MM.1S (cell line): ENCODE results near the gene NCS1.

Experiments
- DNase-seq: peaks from one replicate; pipeline ENCODE4 v3.0.0-alpha.2; 2015
- H2AFZ ChIP-seq: fragments of 300-600 bp; sonication (generic); 2 replicates; pipeline ENCODE4 v1.6.0; 2016; ENCODE audit warnings: antibody characterized with exemption, low read length
- H3F3A ChIP-seq: fragments of 300-600 bp; sonication (generic); 2 replicates; pipeline ENCODE4 v1.6.1; 2016; ENCODE audit warnings: mild to moderate bottlenecking, antibody characterized with exemption, low read length, moderate library complexity, mixed read lengths; ENCODE audit not compliant: insufficient read depth
- H3K27ac ChIP-seq: fragments of 300-600 bp; sonication (generic); 2 replicates; pipeline ENCODE4 v1.5.1; 2016; ENCODE audit warnings: mild to moderate bottlenecking, low read length
- H3K27me3 ChIP-seq: fragments of 300-600 bp; sonication (generic); replicated peaks from 2 replicates; pipeline ENCODE4 v1.6.0; 2016; ENCODE audit warnings: low read length; ENCODE audit not compliant: insufficient read depth
- H3K36me3 ChIP-seq: fragments of 300-600 bp; sonication (generic); replicated peaks from 2 replicates; pipeline ENCODE4 v1.6.1; 2016; ENCODE audit warnings: mild to moderate bottlenecking, low read length, mixed read lengths; ENCODE audit not compliant: insufficient read depth
- H3K4me1 ChIP-seq: fragments of 300-600 bp; sonication (generic); 2 replicates; pipeline ENCODE4 v1.6.1; 2016; ENCODE audit warnings: low read length, mixed read lengths
- H3K4me2 ChIP-seq: fragments of 300-600 bp; sonication (generic); 2 replicates; pipeline ENCODE4 v1.6.0; 2016; ENCODE audit warnings: low read depth, low read length
- H3K4me3 ChIP-seq: fragments of 300-600 bp; sonication (generic); 2 replicates; pipeline ENCODE4 v1.5.1; 2016; ENCODE audit warnings: low read length, mixed read lengths
- H3K79me2 ChIP-seq: fragments of 300-600 bp; sonication (generic); 2 replicates; pipeline ENCODE4 v1.6.1; 2016; ENCODE audit warnings: mixed run types, low read length, mixed read lengths
- H3K9ac ChIP-seq: fragments of 300-600 bp; sonication (generic); 2 replicates; pipeline ENCODE4 v1.6.1; 2016; ENCODE audit warnings: low read length, mixed read lengths
- H3K9me2 ChIP-seq: fragments of 300-600 bp; sonication (generic); replicated peaks from 2 replicates; pipeline ENCODE4 v1.6.1; 2016; ENCODE audit warnings: mild to moderate bottlenecking, low read length, mixed read lengths; ENCODE audit not compliant: insufficient read depth
- H3K9me3 ChIP-seq: fragments of 300-600 bp; sonication (generic); replicated peaks from 2 replicates; pipeline ENCODE4 v1.6.1; 2016; ENCODE audit warnings: mild to moderate bottlenecking, low read length, mixed read lengths; ENCODE audit not compliant: insufficient read depth
- H4K20me1 ChIP-seq: fragments of 300-600 bp; sonication (generic); 2 replicates; pipeline ENCODE4 v1.6.1; 2016; ENCODE audit warnings: mild to moderate bottlenecking, low read length, moderate library complexity, mixed read lengths; ENCODE audit not compliant: insufficient read depth
- CTCF ChIP-seq: fragments of 300-600 bp; sonication (generic); IDR thresholded peaks from 2 replicates; pipeline ENCODE4 v1.5.1; 2016; ENCODE audit warnings: antibody characterized with exemption, low read length, mixed read lengths
- EZH2 ChIP-seq: fragments of 300-600 bp; sonication (generic); optimal IDR thresholded peaks from 2 replicates; pipeline ENCODE3; 2017; ENCODE audit warnings: low read depth, mild to moderate bottlenecking, antibody characterized with exemption, low read length, mixed read lengths
- EZH2phosphoT487 ChIP-seq: fragments of 300-600 bp; sonication (generic); IDR thresholded peaks from 2 replicates; pipeline ENCODE4 v1.6.1; 2018; ENCODE audit warnings: antibody characterized with exemption, low read length

NCS1 gene

GRCh38 chr9:130160862-130161470, 11.2 kb upstream of the NCS1 start:
- TF ChIP-seq CTCF, result no peak
- no peak for TF ChIP-seq EZH2phosphoT487
- Histone ChIP-seq H2AFZ (no peak overlapping the region), H3K9me3 (no peaks in the 10 kb centered on the region), H3K36me3 (no peaks in the 10 kb centered on the region), H4K20me1 (no peaks in the 10 kb centered on the region), H3K27ac (no peak overlapping the region), H3K4me3 (no peak overlapping the region), H3K9ac (no peak overlapping the region), H3K4me2 (no peak overlapping the region), H3K79me2 (no peaks in the 10 kb centered on the region), H3F3A (no peaks in the 10 kb centered on the region), H3K9me2 (no peaks in the 10 kb centered on the region), H3K27me3 (peaks cover 91% of the 10 kb centered on the region), H3K4me1 (no peaks in the 10 kb centered on the region)
- DNase-seq, result no peak

DNA sequence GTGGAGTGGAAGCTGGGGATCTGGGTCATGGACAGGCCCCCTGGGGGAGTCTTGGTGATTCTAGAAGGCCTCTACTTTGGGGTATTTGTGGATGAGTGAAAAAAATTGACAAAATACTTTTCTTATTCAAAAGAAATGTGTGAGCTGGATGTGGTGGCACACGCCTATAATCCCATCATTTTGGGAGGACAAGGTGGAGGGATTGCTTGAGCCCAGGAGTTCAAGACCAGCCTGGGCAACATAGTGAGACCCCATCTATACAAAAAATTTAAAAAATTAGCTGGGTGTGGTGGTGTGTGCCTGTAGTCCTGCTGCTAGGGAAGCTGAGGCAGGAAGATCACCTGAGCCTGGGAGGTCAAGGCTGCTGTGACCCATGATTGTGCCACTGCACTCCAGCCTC, 6.6 kb upstream of the NCS1 start:
- Histone ChIP-seq H3K36me3 (no peaks in the 10 kb centered on the region), H4K20me1 (no peaks in the 10 kb centered on the region), H3K9ac (no peak overlapping the region), H2AFZ (no peak overlapping the region), H3K4me2 (no peak overlapping the region), H3K9me2 (no peaks in the 10 kb centered on the region), H3K27me3 (peaks cover 85% of the 10 kb centered on the region), H3K27ac (no peak overlapping the region), H3F3A (no peaks in the 10 kb centered on the region), H3K4me1 (no peaks in the 10 kb centered on the region), H3K9me3 (no peaks in the 10 kb centered on the region), H3K79me2 (no peaks in the 10 kb centered on the region), H3K4me3 (no peak overlapping the region)
- TF ChIP-seq EZH2phosphoT487 (no peak), CTCF (no peak), EZH2 (no peak)
- DNase-seq, result no peak

GRCh38 chr9:130166399-130166798, 5.8 kb upstream of the NCS1 start:
- Histone ChIP-seq H3K27me3 (peaks cover 85% of the 10 kb centered on the region), H3K79me2 (no peaks in the 10 kb centered on the region), H3K9me3 (no peaks in the 10 kb centered on the region), H3K36me3 (no peaks in the 10 kb centered on the region), H3K27ac (no peak overlapping the region), H3K4me1 (no peaks in the 10 kb centered on the region), H3K4me3 (no peak overlapping the region), H3F3A (no peaks in the 10 kb centered on the region), H3K4me2 (no peak overlapping the region), H2AFZ (no peak overlapping the region), H3K9ac (no peak overlapping the region), H3K9me2 (no peaks in the 10 kb centered on the region), H4K20me1 (no peaks in the 10 kb centered on the region)
- DNase-seq, result no peak
- TF ChIP-seq EZH2, result no peak
- no peak for TF ChIP-seq CTCF
- no peak for TF ChIP-seq EZH2phosphoT487
